ENCODE data around the gene ADORA3. TPM values are rescaled to one million over a fixed set of nuclear protein-coding genes. Genes with fewer than 3 reads are reported as not detected.

The ADORA3 gene
- total RNA-seq, 1 experiment from 2014 or later: 0.15 TPM

DNA sequence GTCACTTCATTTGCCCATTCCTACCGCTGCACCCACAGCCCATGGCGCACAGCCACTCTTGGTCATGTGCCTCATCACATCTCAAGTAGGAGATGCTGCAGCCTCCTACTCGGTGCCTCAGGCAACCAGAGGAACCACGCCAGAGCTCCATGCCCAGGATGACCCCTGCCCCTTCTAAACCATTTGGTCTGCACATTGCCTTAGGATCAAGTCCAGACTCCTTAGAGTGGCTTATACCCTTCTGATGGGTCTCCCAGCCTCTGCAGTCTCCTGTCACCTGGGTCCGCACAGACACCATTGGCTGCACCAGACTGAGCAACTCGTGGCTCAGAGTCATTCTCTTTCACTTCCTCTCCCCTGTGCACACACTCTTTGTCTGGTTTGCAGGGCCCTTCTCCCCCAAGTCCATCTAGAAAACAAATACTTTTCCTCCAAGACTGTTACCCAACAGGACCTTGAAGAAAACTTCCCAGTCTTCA lies 2.2 kb upstream of the ADORA3 start:
- no peaks in the 10 kb centered on the region for H3K9me3 Mint-ChIP-seq
- DNase-seq (ENCODE audit: low spot score): no peak
- ChIA-PET CTCF (no interaction called here), POLR2A (no interaction called here)
- H3K27me3 Mint-ChIP-seq (ENCODE audit: low read depth): no peaks in the 10 kb centered on the region
- H3K36me3 Mint-ChIP-seq: no peaks in the 10 kb centered on the region
- H3K4me1 Mint-ChIP-seq: peaks cover 7% of the 10 kb centered on the region
- no peak overlapping the region for H3K27ac Mint-ChIP-seq
- H3K4me3 Mint-ChIP-seq: no peak overlapping the region
- no peak for ATAC-seq
- no peak for TF ChIP-seq ZNF425 (CRISPR knock-in tag; conservative IDR thresholded peaks at IDR 0.05)
- no peak for TF ChIP-seq HMGXB4 (CRISPR knock-in tag; IDR thresholded peaks at IDR 0.05)
- no peak for TF ChIP-seq NR3C1 (CRISPR knock-in tag; conservative IDR thresholded peaks at IDR 0.05; ENCODE audit: low read depth)
- no peak for TF ChIP-seq ATF1 (CRISPR knock-in tag; IDR thresholded peaks at IDR 0.05)
- no peak for TF ChIP-seq KAT7 (CRISPR knock-in tag; IDR thresholded peaks at IDR 0.05; ENCODE audit: borderline replicate concordance)
- no peak for TF ChIP-seq ZBTB21 (CRISPR knock-in tag; IDR thresholded peaks at IDR 0.05; ENCODE audit: borderline replicate concordance)
- no peak for TF ChIP-seq ZNF317 (CRISPR knock-in tag; IDR thresholded peaks at IDR 0.05; ENCODE audit: borderline replicate concordance, low read depth)
- no peak for TF ChIP-seq MYBL2 (CRISPR knock-in tag; IDR thresholded peaks at IDR 0.05)
- TF ChIP-seq JUN (CRISPR knock-in tag; IDR thresholded peaks at IDR 0.05): no peak
- no peak for TF ChIP-seq E2F1 (CRISPR knock-in tag; IDR thresholded peaks at IDR 0.05)
- TF ChIP-seq ZNF121 (CRISPR knock-in tag; IDR thresholded peaks at IDR 0.05): no peak
- no peak for TF ChIP-seq ETV6 (CRISPR knock-in tag; IDR thresholded peaks at IDR 0.05)
- no peak for TF ChIP-seq ARID4B (CRISPR knock-in tag; IDR thresholded peaks at IDR 0.05; ENCODE audit: borderline replicate concordance)
- TF ChIP-seq USF2 (CRISPR knock-in tag; IDR thresholded peaks at IDR 0.05): no peak
- TF ChIP-seq, protein P1, sequence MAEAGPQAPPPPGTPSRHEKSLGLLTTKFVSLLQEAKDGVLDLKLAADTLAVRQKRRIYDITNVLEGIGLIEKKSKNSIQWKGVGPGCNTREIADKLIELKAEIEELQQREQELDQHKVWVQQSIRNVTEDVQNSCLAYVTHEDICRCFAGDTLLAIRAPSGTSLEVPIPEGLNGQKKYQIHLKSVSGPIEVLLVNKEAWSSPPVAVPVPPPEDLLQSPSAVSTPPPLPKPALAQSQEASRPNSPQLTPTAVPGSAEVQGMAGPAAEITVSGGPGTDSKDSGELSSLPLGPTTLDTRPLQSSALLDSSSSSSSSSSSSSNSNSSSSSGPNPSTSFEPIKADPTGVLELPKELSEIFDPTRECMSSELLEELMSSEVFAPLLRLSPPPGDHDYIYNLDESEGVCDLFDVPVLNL (CRISPR knock-in tag; IDR thresholded peaks at IDR 0.05; ENCODE audit: borderline replicate concordance, low read depth): no peak
- TF ChIP-seq, protein P2, sequence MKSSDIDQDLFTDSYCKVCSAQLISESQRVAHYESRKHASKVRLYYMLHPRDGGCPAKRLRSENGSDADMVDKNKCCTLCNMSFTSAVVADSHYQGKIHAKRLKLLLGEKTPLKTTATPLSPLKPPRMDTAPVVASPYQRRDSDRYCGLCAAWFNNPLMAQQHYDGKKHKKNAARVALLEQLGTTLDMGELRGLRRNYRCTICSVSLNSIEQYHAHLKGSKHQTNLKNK (CRISPR knock-in tag; IDR thresholded peaks at IDR 0.05): no peak
- no peak for TF ChIP-seq ZNF232 (CRISPR knock-in tag; IDR thresholded peaks at IDR 0.05)
